Thoracic aorta (tissue), 2 donors: ENCODE results near the gene APOBEC3C. TPM values are rescaled to one million over a fixed set of nuclear protein-coding genes. Genes with fewer than 3 reads are reported as not detected.
A peak's percentile ranks its signal among the peaks of the same experiment; 100 is the strongest.
"Not testable (repeated sequence)": the region's sequence is repeated elsewhere in the genome, so short reads cannot be mapped to it uniquely, and the experiment has no call there.

Source experiments
- ATAC-seq: fragments of 150-250 bp; one replicate; pipeline ENCODE4 v1.8.0; 2017; ENCODE audit warnings: low read depth; ENCODE audit not compliant: insufficient number of reproducible peaks, low FRiP score
- DNase-seq: peaks from one replicate; pipeline ENCODE4 v3.0.0-alpha.2; 2020; ENCODE audit warnings: low spot score
- H3K27ac ChIP-seq, 2 donors: fragments of 200-600 bp; sonication (generic); 1 replicate in 1 of 2; 2 replicates in 1 of 2; pipeline ENCODE4 v1.5.1; 2016; ENCODE audit warnings: mild to moderate bottlenecking in 2 of 2, moderate library complexity in 2 of 2
- H3K27me3 ChIP-seq: fragments of 200-600 bp; sonication (generic); replicated peaks from 2 replicates; pipeline ENCODE4 v1.6.0; 2016; ENCODE audit warnings: mild to moderate bottlenecking; ENCODE audit not compliant: insufficient read depth
- H3K36me3 ChIP-seq: fragments of 200-600 bp; sonication (generic); one replicate; pipeline ENCODE4 v1.5.1; 2016
- H3K4me1 ChIP-seq, 2 donors: fragments of 200-600 bp; sonication (generic); 1 replicate in 1 of 2; 2 replicates in 1 of 2; pipeline versions ENCODE4 v1.5.1 to v1.6.0; 2016; ENCODE audit warnings: low read depth in 2 of 2, mild to moderate bottlenecking in 1 of 2; ENCODE audit not compliant: control insufficient read depth in 1 of 2
- H3K4me3 ChIP-seq: fragments of 200-600 bp; sonication (generic); 2 replicates; pipeline ENCODE4 v1.5.1; 2016; ENCODE audit warnings: mild to moderate bottlenecking
- H3K9me3 ChIP-seq: fragments of 200-600 bp; sonication (generic); 2 replicates; pipeline ENCODE4 v1.5.1; 2016
- CTCF ChIP-seq: fragments of 200-600 bp; sonication (generic); IDR thresholded peaks from one replicate; pipeline ENCODE4 v1.5.1; 2019; ENCODE audit warnings: antibody characterized with exemption
- total RNA-seq, 2 donors: library from RNA; depleted of rRNA; stranded (reverse); fragments of >200 nt; gene quantifications; one replicate each; pipeline versions ENCODE4 v1.1.0 to v1.2.3, GENCODE V29; 2016

APOBEC3C gene
- total RNA-seq, 2 donors from 2014 or later, result 5.5 to 22.3 TPM

GRCh38 chr22:38981005-38981991 is 32.8 kb upstream of the APOBEC3C start:
- Histone ChIP-seq H3K27ac (peak overlapping the region in 1 of 2 donors; percentile 26), H3K4me3 (peak overlapping the region; percentile 80), H3K36me3 (no peaks in the 10 kb centered on the region), H3K27me3 (no peaks in the 10 kb centered on the region), H3K4me1 (peaks cover 8 to 15% of the 10 kb centered on the region in 2 donors), H3K9me3 (no peaks in the 10 kb centered on the region)
- DNase-seq, result no peak
- TF ChIP-seq CTCF, result no peak
- ATAC-seq, result no peak

- H3K36me3 ChIP-seq, result no peaks in the 10 kb centered on the region
- no peak for TF ChIP-seq CTCF
- no peaks in the 10 kb centered on the region for H3K27me3 ChIP-seq
- H3K27ac ChIP-seq, result peak within 1 kb of the TSS in 1 of 2 donors; percentile 26
- peak within 1 kb of the TSS; percentile 80 for H3K4me3 ChIP-seq
- H3K9me3 ChIP-seq, result no peaks in the 10 kb centered on the region
- DNase-seq, result peak; percentile 84
- peaks cover 8 to 15% of the 10 kb centered on the region in 2 donors for H3K4me1 ChIP-seq
- peak; percentile 94 for ATAC-seq
These were observed 31.8 kb upstream of the APOBEC3C start, which contains the start of gene APOBEC3B for GRCh38 chr22:38981992-38982927. TSS of gene APOBEC3B (plus strand) at chr22:38982347. CDS start at chr22:38982454, 107 bp downstream.

GRCh38 chr22:38984224-38984623 is 29.8 kb upstream of the APOBEC3C start:
- Histone ChIP-seq H3K27me3 (no peaks in the 10 kb centered on the region), H3K27ac (no peak overlapping the region), H3K36me3 (no peaks in the 10 kb centered on the region), H3K9me3 (no peaks in the 10 kb centered on the region), H3K4me3 (no peak overlapping the region), H3K4me1 (peaks cover 8 to 15% of the 10 kb centered on the region in 2 donors)
- ATAC-seq (no peak), DNase-seq (no peak)
- no peak for TF ChIP-seq CTCF

- ATAC-seq, H3K4me3 ChIP-seq, H3K27ac ChIP-seq: not testable (repeated sequence)
These were observed 29.0 kb upstream of the APOBEC3C start for GRCh38 chr22:38984784-38985757.

GRCh38 chr22:38986629-38987028 is 27.4 kb upstream of the APOBEC3C start:
- ATAC-seq, result no peak
- H3K4me1 ChIP-seq, result peaks cover 4 to 9% of the 10 kb centered on the region in 2 donors
- no peaks in the 10 kb centered on the region for H3K36me3 ChIP-seq
- TF ChIP-seq CTCF, result no peak
- no peak overlapping the region for H3K27ac ChIP-seq
- H3K9me3 ChIP-seq, result no peaks in the 10 kb centered on the region
- H3K4me3 ChIP-seq, result no peak overlapping the region
- no peak for DNase-seq
- H3K27me3 ChIP-seq, result no peaks in the 10 kb centered on the region

More at GRCh38 chr22:38984784-38985757, 29.0 kb upstream of the APOBEC3C start:
- H3K4me1 ChIP-seq, result peaks cover 8 to 15% of the 10 kb centered on the region in 2 donors
- not testable (repeated sequence) for H3K27me3 ChIP-seq, H3K36me3 ChIP-seq, H3K9me3 ChIP-seq, DNase-seq
